Mucosa of gallbladder (tissue), 1 donor: ENCODE measurements around the gene IGFL3. TPM values are rescaled to one million over a fixed set of nuclear protein-coding genes. Genes with fewer than 3 reads are reported as not detected.
"Not testable (repeated sequence)": the region's sequence is repeated elsewhere in the genome, so short reads cannot be mapped to it uniquely, and the experiment has no call there.

ENCODE experiments used
- DNase-seq: peaks from one replicate; pipeline ENCODE4 v3.0.0-alpha.2; 2020; ENCODE audit warnings: low spot score
- total RNA-seq: library from RNA; stranded (reverse); gene quantifications from one replicate; pipeline ENCODE4 v1.2.1, GENCODE V29; 2021
- donor health status: DM: no; HTN: no; CAD: no.

IGFL3 gene
- not detected for total RNA-seq

DNA sequence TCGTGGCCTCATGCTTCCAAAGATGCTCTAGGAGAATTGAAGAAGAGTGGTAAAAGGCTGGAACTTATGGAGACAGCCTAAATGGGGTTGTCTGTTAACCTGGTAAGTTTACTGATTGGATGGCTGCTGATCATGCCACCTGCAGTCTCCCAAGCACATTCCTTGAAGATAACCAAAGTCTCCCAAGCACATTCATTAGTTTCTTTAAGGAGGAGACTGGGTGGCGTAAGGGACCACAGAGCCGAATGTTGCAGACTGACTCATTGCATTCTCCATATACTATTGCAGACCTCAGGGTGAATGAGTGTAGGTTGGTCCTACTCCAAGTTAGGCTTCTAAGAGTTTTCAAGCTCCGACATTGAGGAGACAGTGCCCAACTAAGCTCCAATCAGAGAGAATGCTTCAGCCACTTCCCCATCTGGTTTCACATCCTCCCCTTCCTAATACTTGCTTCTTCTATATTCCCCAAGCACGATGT, at the start of gene IGFL3:
Gene IGFL3 (minus strand): TSS at position 51 of the 478 bp plus-strand sequence. CDS start 39 bp downstream, at position 12.
- DNase-seq, result no peak

DNA sequence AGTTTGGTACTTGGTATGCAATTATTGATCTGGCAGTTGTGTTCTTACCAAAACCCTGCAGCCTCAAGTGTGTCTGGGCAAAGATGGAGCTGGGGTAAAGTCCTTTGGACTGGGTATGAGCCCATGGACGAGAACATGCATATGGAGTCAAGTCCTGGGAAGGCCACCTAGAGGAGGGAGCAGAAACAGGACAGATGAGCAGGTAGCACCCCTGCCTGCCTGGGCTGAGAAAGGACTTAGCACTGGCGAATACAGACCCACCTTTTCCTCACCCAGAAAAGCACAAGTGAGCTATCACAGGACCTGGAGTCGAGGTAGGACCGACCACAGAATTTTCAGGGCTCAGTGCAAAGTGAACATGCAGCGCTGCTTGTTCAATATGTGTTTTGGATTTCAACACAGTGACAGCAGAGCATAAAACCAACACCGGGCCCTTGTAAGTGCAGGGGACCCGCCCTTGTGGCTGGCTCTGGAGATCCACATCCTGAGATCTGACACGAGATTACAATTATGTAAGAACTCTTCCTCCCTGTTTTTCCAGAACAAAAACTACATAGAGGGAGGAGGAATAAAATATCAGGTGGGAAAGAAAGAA, 49.5 kb upstream of the IGFL3 start:
- no peak for DNase-seq

DNA sequence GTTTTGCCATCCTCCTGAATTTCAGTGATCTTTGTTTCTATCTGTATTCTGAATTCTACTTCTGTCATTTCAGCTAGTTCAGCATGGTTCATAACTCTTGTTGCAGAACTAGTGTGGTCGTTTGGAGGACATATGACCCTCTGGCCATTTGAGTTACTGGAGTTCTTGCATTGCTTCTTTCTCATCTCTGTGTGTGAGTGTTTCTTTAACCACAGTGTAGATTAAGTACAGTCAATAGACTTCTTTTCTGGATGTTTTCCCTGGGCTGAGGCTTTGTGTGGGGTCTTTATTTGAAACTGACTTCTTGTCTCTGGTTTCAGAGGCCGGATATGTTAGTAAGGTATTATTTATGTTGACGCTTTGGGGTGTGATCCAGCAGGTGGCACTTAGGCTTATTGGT, 38.2 kb upstream of the IGFL3 start:
- no peak for DNase-seq

DNA sequence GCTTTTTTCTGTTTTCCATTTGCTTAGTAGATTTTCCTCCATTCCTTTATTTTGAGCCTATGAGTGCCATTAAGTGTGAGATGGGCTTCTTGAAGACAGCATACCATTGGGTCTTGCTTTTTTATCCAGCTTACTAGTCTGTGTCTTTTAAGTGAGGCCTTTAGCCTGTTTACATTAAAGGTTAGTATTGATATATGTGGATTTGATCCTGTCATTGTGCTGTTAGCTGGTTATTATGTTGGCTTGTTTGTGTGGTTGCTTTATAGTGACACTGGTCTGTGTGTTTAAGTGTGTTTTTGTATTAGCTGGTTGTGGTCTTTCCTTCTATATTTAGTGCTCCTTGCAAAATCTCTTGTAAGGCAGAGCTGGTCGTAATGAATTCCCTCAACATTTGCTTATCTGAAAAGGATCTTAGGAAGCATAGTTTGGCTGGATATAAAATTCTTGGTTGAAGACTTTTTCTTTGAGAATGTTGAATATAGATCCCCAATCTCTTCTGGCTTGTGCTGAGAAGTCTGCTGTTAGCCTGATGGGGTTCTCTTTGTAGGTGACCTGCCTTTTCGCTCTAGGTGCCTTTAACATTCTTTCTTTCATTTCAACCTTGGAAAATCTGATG, 37.3 kb upstream of the IGFL3 start:
- DNase-seq, result not testable (repeated sequence)

DNA sequence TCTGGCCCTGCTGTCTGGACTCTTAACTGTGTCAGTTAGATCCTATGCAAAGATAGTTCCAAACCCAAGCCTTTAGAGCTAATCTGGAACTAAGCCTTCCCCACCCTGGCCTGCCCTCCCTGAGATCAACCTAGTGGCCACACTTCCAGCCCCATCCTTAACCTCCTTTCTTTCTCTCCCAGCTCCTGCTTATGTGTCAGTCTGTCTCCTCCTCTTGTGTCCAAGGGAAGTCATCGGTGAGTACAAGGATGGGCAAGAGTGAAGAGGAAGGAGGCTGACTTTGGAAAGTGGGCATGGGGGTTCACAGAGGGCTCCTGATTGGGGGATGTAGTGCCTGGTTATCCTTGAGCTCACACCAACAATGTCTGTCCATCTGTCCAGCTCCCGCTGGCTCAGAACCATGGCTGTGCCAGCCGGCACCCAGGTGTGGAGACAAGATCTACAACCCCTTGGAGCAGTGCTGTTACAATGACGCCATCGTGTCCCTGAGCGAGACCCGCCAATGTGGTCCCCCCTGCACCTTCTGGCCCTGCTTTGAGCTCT, 35.8 kb upstream of the IGFL3 start:
- no peak for DNase-seq

DNA sequence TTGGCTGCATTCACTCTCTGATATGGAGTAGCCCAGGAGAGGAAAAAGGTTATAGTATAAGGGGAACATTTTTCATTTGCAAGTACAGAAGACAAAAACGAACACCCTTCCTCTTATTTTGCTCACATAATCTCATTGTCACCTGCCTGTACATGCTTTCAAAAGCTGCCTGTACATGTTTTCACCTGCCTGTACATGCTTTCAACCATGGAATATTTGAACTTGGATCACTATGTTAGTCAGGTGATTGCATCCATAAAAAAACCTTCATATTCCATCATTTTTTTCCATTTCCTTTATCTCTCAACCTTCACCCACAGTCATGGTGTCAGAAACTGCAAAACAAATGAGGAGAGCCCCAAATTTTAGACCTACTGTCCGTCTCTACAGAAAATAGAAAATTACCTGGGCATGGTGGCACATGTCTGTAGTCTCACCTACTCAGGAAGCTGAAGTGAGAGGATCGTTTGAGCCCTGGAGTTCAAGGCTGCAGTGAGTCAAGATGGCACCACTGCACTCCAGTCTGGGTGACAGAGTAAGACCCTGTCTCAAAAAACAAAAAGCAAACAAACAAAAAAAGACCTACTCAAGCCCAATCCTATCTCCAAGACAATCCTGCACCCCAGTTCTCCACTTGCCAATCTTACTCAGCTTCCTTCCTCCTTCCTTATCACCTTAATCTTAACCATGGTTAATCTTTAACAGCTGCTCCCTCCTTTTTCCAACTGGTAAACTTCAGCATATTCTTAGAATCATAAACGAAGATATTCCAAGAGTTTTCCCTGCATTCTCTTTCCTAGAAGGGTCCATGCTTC, 35.1 kb upstream of the IGFL3 start:
- DNase-seq, result no peak

DNA sequence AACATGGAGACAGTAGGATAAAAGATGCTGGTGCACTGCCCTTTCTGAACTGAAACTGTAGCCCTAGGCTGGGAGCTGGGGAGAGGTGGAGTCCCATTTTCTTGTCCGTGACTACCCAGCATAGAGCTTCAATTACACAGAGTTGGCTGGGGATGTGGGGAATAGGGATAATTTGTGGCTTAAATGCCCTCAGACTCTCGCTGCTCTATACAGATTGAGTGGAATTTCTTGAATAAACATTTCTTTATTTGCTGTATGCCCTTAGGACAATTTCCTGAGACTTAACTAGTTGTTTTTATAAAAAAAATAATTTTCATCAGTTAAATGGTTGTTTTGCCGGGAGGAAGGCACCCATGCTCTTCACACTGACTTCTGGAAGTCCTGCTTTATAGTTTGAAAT, 30.7 kb upstream of the IGFL3 start:
- no peak for DNase-seq

DNA sequence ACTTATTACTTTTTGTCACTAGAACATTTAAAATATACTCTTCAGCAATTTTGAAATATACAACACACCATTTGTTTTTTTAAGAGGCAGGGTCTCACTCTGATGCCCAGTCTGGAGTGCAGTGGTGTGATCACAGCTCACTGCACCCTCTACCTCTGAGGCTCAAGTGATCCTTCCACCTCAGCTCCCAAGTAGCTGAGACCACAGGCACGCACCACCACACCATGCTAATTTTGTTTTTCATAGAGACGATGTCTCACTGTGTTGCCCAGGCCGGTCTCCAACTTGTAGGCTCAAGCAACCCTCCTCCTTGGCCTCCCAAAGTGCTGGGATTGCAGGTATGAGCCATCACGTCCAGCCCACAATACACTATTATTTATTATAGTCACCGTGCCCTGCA, 26.1 kb upstream of the IGFL3 start:
- no peak for DNase-seq

DNA sequence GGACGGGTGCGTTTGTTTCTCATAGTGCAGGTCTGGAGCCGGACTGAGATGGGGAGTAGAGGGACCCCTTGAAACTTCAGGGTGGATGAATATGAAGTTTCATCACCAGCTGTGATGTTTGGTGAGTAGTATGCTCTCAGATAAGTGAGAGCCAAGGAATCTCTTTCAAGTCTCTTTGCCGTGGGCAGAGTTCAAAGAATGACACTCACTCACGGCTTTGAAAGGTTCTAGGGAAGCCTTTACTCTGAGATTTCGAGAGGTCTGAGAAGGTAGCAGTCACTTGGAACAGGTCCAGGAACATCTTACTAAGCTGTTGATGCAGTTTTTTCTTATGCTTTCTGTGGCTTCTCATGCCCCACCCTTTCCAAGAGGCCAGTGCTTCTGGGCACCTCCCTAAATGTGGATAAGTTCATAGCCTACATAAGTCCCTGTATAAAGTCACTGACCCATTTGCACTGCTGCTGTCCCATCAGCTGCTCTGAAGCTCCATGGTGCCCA, 23.4 kb upstream of the IGFL3 start, which contains the start of gene IGFL2:
Gene IGFL2 (plus strand): TSS at position 448 of the 498 bp plus-strand sequence. CDS start 41 bp downstream, at position 489.
- DNase-seq, result no peak

DNA sequence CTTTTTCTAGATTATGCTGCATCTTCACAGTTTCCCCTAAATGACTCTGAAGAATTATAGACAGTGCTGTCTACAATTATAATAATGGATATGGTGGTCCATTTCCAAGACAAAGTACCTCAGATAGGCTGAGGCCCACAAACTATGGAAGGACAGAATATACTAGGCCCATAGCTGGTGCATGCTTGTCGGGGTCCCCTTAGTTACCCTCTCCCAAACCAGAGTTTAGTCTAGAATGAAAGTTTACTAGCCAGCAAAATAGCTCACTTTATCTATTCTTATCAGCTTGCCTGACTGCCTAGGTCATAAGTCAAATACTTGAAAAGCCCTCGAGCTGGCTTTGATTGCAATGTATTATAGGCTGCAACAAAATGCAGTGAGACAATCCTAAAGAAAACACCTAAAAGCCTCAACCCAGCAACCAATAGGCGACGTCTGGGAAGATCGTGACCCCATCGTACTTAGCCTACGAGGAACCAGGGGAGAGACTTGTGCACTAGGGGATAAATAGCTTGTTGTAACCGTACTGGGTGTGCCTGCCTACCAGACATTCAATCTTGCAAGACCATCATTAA, 22.8 kb upstream of the IGFL3 start:
- DNase-seq, result no peak

DNA sequence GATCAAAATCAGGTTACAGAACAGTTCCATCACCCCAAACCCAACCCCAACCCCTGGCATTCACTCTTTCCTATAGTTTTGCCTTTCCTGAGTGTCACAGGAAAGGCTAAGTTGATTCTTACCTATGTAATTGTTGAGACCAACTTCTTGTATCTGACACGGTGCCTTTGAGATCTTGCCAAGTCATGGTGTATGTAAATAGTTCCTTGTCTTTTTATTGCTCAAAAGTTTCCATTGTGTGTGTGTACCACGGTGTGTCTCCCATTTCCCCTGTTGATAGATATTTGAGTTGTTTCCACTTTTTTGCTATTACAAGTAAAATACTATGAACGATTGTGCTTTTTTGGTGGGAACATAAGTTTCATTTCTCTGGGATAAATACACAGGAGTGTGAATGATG, 20.3 kb upstream of the IGFL3 start:
- no peak for DNase-seq

DNA sequence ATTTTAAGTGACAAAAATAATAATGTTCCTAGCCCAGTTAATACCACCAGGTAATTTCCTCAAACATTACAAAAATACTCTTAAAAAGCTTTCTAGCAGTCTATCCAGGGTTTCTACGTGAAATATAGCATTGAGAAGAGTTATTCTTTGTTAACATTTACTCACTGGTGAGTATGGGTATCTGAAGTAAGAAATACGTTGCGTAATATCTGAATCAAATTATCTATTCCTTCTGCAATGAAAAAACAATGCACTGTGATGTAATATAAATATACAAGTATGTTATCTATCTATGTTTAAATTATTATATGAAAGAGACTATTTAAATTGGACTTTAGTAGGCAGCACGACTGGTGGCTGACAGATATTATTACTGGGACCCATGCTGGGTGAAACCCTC, 17.8 kb upstream of the IGFL3 start:
- DNase-seq, result no peak

DNA sequence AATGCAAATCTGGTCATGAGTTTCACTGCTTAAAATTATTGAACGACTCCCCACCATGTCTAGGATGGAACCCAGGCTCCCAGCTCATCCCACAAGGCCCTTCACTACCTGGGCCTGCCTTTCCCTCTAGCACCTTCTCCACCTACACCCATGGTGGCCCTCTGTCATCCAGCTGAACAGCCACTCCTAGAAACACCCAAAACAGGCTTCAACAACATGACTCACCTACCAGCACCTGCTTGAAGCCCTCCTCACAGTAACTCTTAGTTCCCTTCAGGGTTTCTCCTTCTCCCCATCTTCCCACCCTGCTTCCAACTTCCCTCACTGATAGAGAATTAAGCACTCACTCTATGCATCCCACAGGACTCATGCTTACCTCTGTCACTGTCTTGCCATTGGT, 16.9 kb upstream of the IGFL3 start:
- DNase-seq, result no peak

DNA sequence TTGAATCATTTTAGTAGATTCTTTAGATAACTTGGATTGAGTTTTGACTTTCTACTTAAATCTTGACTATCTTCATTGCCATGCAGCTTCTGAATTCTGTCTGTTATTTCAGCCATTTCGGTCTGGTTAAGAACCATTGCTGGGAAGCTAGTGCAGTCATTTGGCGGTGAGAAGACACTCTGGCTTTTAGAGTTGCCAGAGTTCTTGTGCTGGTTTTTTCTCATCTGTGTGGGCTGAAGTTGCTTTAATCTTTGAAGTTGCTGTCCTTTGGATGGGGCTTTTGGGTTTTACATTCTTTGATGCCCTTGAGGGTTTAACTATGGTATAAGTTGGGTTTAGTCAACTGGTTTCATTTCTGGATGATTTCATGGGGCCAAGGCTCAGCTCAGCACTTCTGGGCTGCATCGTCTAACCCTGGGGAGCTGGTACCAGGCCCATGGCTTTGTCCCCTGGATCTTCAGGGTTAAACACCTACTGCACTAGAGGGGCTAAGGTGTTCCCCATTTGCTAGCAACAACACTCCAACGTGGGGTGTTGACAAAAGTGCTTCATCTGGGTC, 13.5 kb upstream of the IGFL3 start:
- DNase-seq, result no peak

DNA sequence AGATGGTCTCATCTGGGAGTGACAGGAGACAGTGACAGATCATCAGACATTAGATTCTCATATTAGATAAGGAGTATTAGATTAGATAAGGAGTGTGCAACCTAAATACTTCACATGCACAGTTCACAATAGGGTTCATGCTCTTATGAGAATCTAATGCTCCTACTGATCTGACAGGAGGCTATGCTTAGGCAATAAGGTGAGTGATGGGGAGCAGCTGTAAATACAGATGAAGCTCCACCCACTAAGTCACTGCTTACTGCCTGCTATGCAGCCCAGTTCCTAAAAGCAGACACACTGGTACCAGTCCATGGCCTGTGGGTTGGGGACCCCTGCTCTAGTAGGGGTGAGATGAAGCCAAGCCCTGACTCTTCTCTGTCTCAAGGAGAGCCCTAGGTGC, 10.0 kb upstream of the IGFL3 start:
- DNase-seq, result no peak

DNA sequence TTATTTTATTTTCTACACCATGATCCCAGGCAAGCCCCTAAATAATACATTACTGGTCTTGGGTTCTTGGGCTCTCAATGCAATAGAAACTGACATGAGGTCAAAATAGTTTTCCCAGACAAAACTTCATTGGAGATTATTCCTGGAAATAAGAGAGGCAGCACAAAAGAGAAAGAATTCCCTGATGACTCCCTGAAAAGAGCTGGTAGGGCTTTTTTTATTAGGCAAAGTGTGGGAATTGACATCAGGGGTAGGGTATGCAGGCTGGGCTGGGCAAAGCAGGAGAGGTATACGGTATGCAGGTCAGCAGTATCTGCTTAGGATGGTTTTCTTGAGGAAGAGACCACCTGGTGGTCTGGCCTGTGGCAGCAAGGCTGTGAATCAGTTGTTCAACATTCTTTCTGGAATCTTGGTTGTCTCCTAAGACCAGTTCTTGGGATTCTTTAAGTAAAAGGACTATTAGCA, 9.3 kb upstream of the IGFL3 start:
- DNase-seq, result no peak

DNA sequence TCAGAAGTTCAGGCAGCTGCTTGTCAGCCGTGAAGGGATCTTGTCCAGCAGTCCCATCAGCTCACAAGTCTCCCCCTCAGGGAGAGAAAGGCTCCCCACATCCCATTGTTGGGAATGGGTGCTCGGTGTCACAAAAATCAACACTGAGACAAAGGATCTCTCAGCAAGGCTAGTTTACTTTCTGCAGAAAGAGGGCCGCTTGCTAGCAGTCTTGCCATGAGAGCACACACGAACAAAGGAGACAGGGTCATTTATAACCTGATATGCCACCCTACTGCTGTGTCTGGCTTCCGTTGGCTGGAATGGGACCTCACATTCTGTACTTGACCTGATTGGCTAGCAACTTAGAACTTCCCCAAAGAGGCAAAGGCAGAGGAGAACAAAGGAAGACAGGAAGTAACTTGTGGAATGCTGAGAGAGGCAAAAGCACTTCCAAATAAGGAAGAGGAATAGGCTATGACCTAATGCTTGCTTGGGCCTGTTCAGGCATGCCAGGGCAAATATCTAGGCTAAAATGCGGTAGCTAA, 8.7 kb upstream of the IGFL3 start:
- DNase-seq, result peak; percentile 50

DNA sequence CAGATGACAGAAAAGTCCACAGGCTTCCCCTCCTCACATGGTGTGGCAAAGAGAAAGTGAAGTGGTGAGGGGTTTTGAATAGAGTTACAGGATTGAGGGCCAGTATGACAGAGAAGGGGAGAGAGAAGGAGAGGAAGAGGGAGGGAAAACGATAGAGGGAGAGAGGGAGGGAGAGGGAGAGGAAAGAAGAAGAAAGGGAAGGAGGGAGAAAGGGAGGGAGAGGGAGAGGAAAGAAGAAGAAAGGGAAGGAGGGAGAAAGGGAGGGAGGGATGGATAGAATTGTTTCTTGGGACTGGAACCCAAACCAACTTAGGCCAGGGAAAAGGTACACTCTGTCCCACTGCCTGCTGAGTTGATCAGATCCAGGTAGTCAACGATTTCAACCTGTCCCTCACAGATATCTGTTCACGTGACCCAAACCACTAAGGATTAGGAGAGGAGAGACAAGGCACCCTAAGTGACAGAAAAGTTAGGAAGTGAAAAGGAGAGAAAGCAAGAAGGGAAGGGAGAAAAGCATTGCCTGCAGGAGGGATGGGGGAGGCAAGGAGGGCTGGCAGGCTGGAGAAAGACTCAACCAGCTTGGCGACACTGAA, 8.1 kb upstream of the IGFL3 start:
- DNase-seq, result no peak

DNA sequence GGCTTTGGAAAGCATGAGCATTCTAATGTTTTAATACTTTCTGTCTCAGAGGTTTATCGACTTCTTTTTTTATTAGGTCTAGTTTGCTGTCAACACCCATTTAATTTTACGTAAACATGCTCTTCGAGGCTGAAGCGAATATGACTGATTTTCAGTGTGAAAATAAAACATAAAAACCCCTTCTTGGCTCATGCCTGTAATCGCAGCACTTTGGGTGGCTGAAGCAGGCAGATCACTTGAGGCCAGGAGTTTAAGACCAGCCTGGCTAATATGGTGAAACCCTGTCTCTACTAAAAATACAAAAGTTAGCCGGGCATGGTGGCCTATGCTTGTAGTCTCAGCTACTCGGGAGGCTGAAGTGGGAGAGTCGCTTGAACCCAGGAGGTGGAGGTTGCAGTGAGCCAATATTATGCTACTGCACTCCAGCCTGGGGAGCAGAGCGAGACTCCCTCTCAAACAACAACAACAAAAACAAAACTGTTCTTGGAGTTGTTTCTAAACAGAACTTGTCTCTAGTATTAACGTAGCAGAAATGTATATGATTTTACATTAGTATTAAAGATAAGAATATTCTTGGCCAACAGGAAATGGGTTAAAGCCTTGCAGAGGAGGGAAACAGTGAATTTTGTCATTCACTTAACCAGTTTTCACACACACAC, 7.1 kb upstream of the IGFL3 start:
- no peak for DNase-seq

DNA sequence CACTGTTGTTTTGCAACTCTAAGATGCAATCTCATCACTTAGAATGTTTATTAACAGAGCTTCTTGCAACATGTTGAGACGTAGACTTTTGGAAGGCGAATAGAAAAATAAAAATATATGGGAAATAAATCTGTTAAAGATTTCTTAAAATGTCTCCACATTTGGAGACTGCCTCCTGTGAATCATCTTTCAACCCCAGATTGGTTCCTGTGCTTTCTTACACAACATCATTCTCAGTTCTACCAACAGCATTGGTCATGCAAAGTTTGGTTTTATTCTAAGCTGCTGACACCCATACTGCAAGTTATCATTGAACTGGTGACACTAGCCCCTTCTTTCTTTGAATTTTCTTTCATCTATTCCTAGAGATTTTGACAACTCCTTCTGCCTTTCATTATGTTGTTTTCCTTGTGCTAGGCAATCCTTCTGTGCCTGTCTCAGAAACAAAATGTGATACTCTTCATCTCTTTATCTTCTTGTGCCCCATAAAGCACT, 1.6 kb upstream of the IGFL3 start:
- no peak for DNase-seq
